ENCODE data around the gene ADCY3. TPM values are rescaled to one million over a fixed set of nuclear protein-coding genes. Genes with fewer than 3 reads are reported as not detected.

Gene ADCY3
- total and polyA plus RNA-seq, 10 of the 15 experiments (the other 5 are each of a cell fraction or from before 2014, with no cell fraction given), result 2.8 to 102 (median 50.4) TPM

DNA sequence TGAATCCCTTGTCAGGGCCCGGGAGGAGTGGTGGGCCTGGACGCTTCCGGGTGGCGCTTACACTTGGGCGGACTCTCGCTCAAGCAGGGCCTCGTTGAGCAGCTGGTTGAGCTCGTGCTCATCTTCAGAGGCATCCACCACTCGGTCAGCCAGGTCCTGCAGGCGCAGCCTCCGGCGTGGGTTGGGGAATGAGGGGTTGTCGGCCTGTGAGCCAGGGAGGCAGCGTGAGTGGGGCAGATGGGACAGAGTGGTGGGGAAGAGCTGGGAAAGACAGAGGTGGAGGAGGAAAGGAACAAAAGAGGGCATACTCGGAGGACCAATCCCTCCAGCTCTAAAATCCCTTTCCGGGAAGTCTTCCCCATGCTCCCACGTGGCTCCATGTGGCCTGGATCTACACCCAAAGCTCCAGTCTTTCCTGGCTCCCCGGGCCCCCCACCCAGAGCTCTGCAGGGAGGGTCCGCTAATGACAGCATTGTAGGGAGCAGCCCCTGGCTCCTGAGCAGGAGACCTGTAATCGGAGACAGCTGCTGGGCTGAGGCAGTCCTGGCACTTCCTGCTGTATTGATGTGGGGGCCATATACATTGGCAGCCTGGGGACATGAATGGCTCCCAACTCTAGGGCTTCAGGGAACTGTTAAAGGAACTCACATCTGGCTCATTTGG, 85.2 kb downstream of the ADCY3 start (continued):
- TF ChIP-seq SKIL (IDR thresholded peaks at IDR 0.05; ENCODE audit: low read depth, poor library complexity, severe bottlenecking) (no peak), ZZZ3 (IDR thresholded peaks at IDR 0.05; ENCODE audit: control insufficient read depth, insufficient read length, low read depth) (no peak), RAD51 (IDR thresholded peaks at IDR 0.05) (no peak), TAF1 (IDR thresholded peaks at IDR 0.05; ENCODE audit: borderline replicate concordance, low read depth, low read length) (no peak), NRF1 (conservative IDR thresholded peaks at IDR 0.05; ENCODE audit: low read depth, low read length) (no peak), RELA (IDR thresholded peaks at IDR 0.05; ENCODE audit: borderline replicate concordance, partially characterized antibody) (no peak), PAX5 (IDR thresholded peaks at IDR 0.05; ENCODE audit: borderline replicate concordance, low read depth, low read length) (no peak)
- TF ChIP-seq, protein P1, sequence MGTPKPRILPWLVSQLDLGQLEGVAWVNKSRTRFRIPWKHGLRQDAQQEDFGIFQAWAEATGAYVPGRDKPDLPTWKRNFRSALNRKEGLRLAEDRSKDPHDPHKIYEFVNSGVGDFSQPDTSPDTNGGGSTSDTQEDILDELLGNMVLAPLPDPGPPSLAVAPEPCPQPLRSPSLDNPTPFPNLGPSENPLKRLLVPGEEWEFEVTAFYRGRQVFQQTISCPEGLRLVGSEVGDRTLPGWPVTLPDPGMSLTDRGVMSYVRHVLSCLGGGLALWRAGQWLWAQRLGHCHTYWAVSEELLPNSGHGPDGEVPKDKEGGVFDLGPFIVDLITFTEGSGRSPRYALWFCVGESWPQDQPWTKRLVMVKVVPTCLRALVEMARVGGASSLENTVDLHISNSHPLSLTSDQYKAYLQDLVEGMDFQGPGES (IDR thresholded peaks at IDR 0.05), result no peak
